Activated T-helper 2 cell treated with anti-CD3 and anti-CD28 coated beads, Interferon-gamma antibody, Interleukin-2, Interleukin-4, amounts not matched to agents 10 μg/mL and 5 μg/mL and 100 μg/mL, durations not matched to agents 14 hours and 24 hours and 36 hours (primary cell): ENCODE data around the gene DNAH8. TPM values are rescaled to one million over a fixed set of nuclear protein-coding genes. Genes with fewer than 3 reads are reported as not detected.
A peak's percentile ranks its signal among the peaks of the same experiment; 100 is the strongest.

Source experiments
- DNase-seq: peaks from one replicate; pipeline ENCODE4 v3.0.0; 2021; ENCODE audit warnings: low spot score
- H3K27ac Mint-ChIP-seq: one replicate; pipeline ENCODE4 v1.8.0; 2021; ENCODE audit warnings: mixed read lengths
- H3K27me3 Mint-ChIP-seq: one replicate; pipeline ENCODE4 v1.8.0; 2021; ENCODE audit warnings: low read depth, mixed read lengths
- H3K36me3 Mint-ChIP-seq: one replicate; pipeline ENCODE4 v1.8.0; 2021; ENCODE audit warnings: low read depth, mixed read lengths
- H3K4me1 Mint-ChIP-seq: one replicate; pipeline ENCODE4 v1.8.0; 2021; ENCODE audit warnings: low read depth, mixed read lengths
- H3K4me3 Mint-ChIP-seq: one replicate; pipeline ENCODE4 v1.8.0; 2021; ENCODE audit warnings: low read depth, mild to moderate bottlenecking, moderate library complexity, mixed read lengths
- H3K9me3 Mint-ChIP-seq: one replicate; pipeline ENCODE4 v1.8.0; 2021; ENCODE audit warnings: mixed read lengths
- intact Hi-C: fragments of 100-400 bp; cut with micrococcal nuclease; formaldehyde crosslinking; loops from one replicate; pipeline ENCODE4 v1.15.1; 2023
- total RNA-seq: library from RNA; stranded (reverse); gene quantifications from 2 replicates; pipeline ENCODE4 v1.2.3, GENCODE V29; 2022

The DNAH8 gene
- total RNA-seq, 1 donor from 2014 or later: not detected

DNA sequence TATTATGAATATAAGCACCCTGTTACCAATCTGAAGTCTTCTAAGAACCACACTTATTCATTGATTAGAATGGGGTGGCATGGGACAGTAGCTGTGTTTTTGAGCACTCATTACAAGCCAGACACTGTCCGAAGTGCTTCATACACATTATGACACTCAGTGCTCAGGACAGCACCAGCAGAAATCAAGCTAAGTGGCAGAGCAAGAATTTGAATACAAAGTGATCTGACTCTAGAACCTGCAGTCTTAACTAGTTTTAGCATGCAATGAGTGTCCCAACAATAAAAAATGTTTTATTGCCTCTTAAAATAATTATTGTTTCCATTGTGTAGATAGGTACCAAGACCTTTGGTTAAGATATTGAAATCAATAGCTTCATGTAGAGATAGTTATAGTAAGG is 294.4 kb downstream of the DNAH8 start:
- no peak overlapping the region for H3K4me3 Mint-ChIP-seq
- intact Hi-C loops: loop anchor here (10.0 kb wide), 1 partner anchor 155 kb away; no protein-coding TSS in a partner anchor
- H3K36me3 Mint-ChIP-seq: no peaks in the 10 kb centered on the region
- H3K27ac Mint-ChIP-seq: no peak overlapping the region
- H3K4me1 Mint-ChIP-seq: no peaks in the 10 kb centered on the region
- peaks cover 62% of the 10 kb centered on the region for H3K27me3 Mint-ChIP-seq
- no peak for DNase-seq
- no peaks in the 10 kb centered on the region for H3K9me3 Mint-ChIP-seq

DNA sequence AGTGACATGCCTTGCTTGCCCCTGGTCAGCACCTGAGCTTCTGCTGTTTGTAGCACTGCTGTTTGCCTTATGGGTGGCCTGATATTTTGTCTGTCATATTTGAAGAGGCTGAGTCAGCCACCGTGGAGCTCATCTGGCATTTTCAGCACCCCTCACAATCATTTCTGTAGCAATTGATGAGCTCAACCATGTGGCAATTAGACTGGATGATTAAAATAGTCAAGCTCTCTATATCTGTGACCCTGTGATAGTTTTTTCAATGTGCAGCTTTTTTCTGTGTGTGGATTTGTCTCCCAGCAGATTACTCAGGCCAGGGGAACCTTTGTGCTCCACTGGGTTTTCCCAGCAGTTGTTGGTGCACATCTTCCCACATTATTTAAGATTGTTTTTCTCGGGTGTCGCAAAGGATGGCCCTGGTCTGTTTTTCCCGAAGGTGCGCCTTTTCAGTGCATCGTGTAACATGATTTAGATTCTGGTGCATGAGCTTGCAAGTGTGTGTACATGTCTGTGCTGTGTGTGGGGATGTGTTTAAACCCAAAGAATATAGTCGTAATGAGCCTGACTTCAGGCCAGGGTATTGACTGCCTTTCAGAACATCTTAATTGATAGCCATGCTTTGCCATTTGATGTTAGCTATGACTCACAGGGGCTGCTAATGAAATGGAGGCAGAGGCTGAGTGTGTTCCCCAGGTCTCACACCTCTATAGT is 301.9 kb downstream of the DNAH8 start:
- H3K9me3 Mint-ChIP-seq: no peaks in the 10 kb centered on the region
- H3K27ac Mint-ChIP-seq: no peak overlapping the region
- intact Hi-C loops: no loop called here
- no peaks in the 10 kb centered on the region for H3K36me3 Mint-ChIP-seq
- DNase-seq: no peak
- H3K4me1 Mint-ChIP-seq: no peaks in the 10 kb centered on the region
- no peak overlapping the region for H3K4me3 Mint-ChIP-seq
- peaks cover 20% of the 10 kb centered on the region for H3K27me3 Mint-ChIP-seq

DNA sequence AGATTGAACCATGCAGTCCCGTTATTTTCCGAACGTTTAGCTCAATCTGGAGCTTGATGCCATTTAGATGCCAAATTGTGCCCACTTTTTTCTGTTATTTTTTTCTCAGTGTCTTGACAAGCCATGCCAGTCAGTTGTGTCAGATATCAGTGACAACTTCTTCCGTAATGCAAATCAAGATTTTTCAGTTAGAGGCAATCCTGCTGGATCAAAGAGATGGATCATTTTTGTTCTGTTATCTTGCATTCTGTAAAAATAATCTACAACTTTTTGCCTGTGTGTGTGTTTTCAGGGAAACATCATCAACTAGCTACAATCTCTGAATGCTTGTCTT is 302.4 kb downstream of the DNAH8 start:
- Mint-ChIP-seq H3K27ac (no peak overlapping the region), H3K36me3 (no peaks in the 10 kb centered on the region), H3K4me1 (no peaks in the 10 kb centered on the region), H3K9me3 (no peaks in the 10 kb centered on the region), H3K27me3 (peaks cover 14% of the 10 kb centered on the region), H3K4me3 (no peak overlapping the region)
- intact Hi-C loops: no loop called here
- DNase-seq: no peak

DNA sequence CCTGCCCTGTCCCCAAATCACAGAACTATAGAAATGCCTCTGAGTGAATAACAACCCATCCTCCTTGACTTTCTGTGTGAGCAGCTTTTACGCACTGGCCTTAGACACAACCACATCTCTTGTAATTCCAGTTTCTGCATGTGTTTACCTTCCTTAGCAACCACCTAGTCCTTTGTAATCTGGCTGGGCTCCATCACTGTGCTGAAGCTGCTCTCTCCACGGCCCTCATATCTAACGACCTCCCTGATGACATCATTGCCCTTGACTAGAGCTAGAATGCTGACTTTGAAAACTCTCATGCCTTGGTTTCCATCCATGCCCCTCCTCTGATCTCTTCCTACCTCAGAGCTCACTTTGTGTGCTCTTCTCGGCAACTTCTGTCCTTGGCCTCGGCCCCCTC is 303.0 kb downstream of the DNAH8 start:
- no peak for DNase-seq
- Mint-ChIP-seq H3K4me3 (no peak overlapping the region), H3K4me1 (no peaks in the 10 kb centered on the region), H3K9me3 (no peaks in the 10 kb centered on the region), H3K36me3 (no peaks in the 10 kb centered on the region), H3K27me3 (peaks cover 13% of the 10 kb centered on the region), H3K27ac (no peak overlapping the region)
- intact Hi-C loops: no loop called here

DNA sequence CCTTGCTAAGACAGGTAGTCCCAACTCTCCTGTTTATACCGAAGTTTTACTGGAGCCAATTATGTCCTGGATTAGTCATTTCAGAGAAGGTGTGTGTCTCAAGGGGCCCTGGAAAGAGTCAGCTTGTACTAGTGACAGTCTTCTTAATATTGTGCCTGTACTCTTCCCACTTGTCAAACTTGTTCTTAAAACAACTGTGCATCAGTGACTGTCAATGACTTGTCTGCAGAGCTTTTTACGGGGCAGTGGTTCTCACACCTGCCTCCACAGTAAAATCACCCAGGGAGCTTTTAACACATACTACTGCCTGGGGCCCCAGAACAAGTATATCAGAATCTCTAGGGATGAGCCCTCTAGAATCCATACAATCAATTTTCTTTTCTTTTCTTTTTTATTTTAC is 305.0 kb downstream of the DNAH8 start:
- H3K27me3 Mint-ChIP-seq: peaks cover 13% of the 10 kb centered on the region
- H3K9me3 Mint-ChIP-seq: no peaks in the 10 kb centered on the region
- H3K4me1 Mint-ChIP-seq: no peaks in the 10 kb centered on the region
- no peak for DNase-seq
- H3K27ac Mint-ChIP-seq: no peak overlapping the region
- no peak overlapping the region for H3K4me3 Mint-ChIP-seq
- intact Hi-C loops: no loop called here
- H3K36me3 Mint-ChIP-seq: no peaks in the 10 kb centered on the region

DNA sequence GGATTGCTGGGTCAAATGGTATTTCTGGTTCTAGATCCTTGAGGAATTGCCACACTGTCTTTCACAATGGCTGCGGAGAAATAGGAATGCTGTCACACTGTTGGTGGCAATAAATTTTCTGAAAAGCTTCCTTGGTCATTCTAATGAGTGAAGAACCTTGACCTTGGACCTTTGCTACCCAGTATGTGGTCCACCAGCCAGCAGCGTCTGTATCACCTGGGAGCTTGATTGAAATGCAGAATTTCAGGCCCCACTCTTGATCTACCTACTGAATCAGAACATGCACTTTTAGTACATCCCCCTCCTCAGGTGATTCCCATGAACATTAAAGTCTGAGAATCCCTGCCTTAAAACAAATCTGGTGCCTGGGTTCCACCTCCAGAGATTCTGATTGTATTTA is 305.9 kb downstream of the DNAH8 start:
- H3K4me3 Mint-ChIP-seq: no peak overlapping the region
- DNase-seq: no peak
- peaks cover 13% of the 10 kb centered on the region for H3K27me3 Mint-ChIP-seq
- intact Hi-C loops: no loop called here
- H3K36me3 Mint-ChIP-seq: no peaks in the 10 kb centered on the region
- H3K4me1 Mint-ChIP-seq: no peaks in the 10 kb centered on the region
- no peaks in the 10 kb centered on the region for H3K9me3 Mint-ChIP-seq
- H3K27ac Mint-ChIP-seq: no peak overlapping the region

DNA sequence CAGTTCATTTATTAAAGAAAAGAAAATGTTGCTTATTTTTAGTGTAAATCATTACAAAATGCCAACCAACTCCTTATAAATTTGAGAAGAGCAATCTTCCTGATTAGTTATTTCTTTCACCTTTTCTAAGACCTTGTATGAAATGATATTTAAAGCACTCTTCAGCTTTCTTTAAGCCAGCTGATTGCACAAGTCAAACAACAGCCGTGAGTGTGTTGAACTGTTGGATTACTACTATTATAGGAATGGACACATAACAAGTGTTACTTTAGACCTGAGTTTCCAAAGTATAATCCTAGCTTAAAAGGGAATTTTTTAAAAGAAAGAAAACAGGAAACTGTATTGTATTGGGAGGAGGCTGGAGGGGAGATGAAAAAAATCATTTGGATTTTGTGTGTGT is 306.7 kb downstream of the DNAH8 start:
- H3K36me3 Mint-ChIP-seq: no peaks in the 10 kb centered on the region

DNA sequence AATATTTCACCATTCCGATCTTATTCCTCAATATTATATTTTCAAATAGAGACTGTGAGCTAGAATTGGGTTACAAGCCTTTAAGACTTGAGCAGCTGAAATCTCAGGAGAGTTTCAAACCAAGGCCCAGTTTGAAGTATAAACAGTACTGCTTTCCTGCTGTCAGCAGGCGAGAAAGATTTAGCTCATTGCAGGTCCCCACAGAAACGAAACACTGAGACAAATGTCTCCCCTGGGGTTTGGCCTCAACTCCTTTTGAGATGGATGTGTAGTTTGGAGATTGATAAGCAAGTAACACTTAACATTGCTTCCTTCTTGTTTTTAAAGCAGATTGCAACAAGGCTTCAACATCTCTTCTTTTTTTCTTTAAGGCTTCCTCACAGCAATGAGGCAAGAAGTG is 311.1 kb downstream of the DNAH8 start:
- no peaks in the 10 kb centered on the region for H3K9me3 Mint-ChIP-seq
- H3K27ac Mint-ChIP-seq: no peak overlapping the region
- intact Hi-C loops: loop anchor here (5.0 kb wide), 1 partner anchor 126 kb away; no protein-coding TSS in a partner anchor
- H3K36me3 Mint-ChIP-seq: no peaks in the 10 kb centered on the region
- DNase-seq: no peak
- H3K4me1 Mint-ChIP-seq: peaks cover 3% of the 10 kb centered on the region
- H3K4me3 Mint-ChIP-seq: no peak overlapping the region
- peaks cover 35% of the 10 kb centered on the region for H3K27me3 Mint-ChIP-seq

More for the DNA sequence above, 306.7 kb downstream of the DNAH8 start:
- H3K9me3 Mint-ChIP-seq: no peaks in the 10 kb centered on the region
- no peak overlapping the region for H3K4me3 Mint-ChIP-seq
- H3K27me3 Mint-ChIP-seq: peaks cover 19% of the 10 kb centered on the region
- peaks cover 3% of the 10 kb centered on the region for H3K4me1 Mint-ChIP-seq
- intact Hi-C loops: no loop called here
- no peak overlapping the region for H3K27ac Mint-ChIP-seq
- no peak for DNase-seq

DNA sequence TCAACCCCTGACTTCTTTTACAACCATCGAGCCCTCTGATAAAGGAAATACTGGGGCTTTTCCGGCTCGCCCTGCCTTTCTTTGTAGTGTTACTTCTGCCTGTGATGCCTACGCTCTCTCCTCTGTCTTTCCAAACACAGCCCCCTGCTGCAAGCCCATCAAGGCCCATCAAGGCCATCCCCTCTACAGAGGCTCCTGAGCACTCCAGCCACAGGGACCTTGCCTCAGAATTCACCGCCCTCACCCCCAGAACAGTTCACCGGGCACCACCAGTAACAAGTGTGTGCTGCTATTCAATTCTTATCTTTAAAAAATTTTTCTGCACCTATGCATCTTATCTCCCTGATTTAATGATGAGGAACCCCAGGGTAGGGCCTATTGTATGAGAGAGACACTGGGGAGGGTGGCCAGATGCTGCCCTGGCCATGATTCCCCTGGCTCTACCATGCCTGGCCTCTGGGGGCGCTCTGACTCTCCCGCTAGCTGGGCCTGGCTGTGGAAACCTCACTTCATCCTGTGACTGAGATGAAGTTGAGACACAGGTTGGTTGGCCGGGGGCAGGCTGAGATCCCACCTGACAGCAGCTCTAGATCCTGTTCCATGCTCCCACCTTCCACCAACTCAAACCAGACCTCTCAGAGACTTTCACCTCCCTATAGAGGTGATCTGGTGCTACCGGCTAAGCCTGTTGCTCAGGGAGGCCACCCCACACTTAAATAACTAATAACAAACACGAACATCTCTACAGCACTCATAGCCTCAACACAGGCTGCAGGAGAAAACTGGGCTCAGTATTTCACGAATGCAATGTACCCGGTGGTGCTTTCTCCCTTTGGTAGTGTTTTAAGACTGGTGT is 314.3 kb downstream of the DNAH8 start:
- H3K9me3 Mint-ChIP-seq: no peaks in the 10 kb centered on the region
- H3K36me3 Mint-ChIP-seq: no peaks in the 10 kb centered on the region
- no peak overlapping the region for H3K4me3 Mint-ChIP-seq
- DNase-seq: peak; percentile 35
- intact Hi-C loops: loop anchor here (5.0 kb wide), 2 partner anchors 83 to 123 kb away; no protein-coding TSS in a partner anchor
- H3K27me3 Mint-ChIP-seq: peaks cover 55% of the 10 kb centered on the region
- peaks cover 3% of the 10 kb centered on the region for H3K4me1 Mint-ChIP-seq
- H3K27ac Mint-ChIP-seq: no peak overlapping the region

DNA sequence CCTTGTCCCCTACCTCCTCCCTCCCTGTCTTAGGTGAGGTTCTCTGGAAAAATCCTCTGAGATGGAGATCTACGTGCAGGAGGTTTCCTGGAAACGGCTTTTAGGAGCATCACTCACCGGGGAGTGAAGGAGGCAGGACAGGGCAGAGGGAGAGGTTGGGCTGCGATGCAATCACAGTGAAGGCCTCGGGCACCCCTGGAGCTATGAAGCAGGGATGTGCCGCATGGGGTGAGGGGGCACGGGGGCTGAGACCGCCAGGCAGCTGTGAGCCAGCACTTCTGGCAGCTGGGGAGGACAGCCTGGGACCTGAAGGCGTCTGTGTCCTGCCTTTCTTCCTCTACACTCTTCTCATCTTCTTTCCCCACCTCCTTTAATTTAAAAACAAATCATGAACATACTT is 320.6 kb downstream of the DNAH8 start:
- Mint-ChIP-seq H3K36me3 (no peaks in the 10 kb centered on the region), H3K27me3 (peaks cover 52% of the 10 kb centered on the region), H3K4me1 (peaks cover 9% of the 10 kb centered on the region), H3K4me3 (no peak overlapping the region), H3K9me3 (no peaks in the 10 kb centered on the region), H3K27ac (no peak overlapping the region)
- intact Hi-C loops: loop anchor here (5.0 kb wide), 1 partner anchor 52 kb away; no protein-coding TSS in a partner anchor
- DNase-seq: no peak

DNA sequence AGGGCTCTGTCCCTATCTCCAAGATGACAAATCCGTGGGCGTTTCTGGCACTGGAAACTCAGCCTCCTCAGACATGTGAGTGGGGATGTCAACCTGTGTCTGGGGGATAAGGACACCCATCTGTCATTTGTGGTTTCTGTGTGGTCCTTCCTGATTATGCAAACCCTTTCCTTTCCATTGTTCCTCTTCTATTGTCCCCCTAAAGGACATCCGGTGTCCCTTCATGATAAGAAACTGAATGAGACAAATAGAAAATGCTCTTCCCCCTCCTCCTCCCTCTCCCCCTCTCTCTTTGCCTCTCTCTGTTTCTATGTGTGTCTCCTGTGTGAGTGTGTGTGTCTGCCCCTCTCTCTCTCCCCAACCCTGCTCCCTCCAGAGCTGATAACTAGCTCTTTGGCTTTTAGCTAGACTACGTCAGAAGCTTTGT is 322.0 kb downstream of the DNAH8 start:
- H3K9me3 Mint-ChIP-seq: no peaks in the 10 kb centered on the region
- H3K36me3 Mint-ChIP-seq: no peaks in the 10 kb centered on the region
- intact Hi-C loops: loop anchor here (5.0 kb wide), 1 partner anchor 50 kb away; no protein-coding TSS in a partner anchor
- H3K4me1 Mint-ChIP-seq: peaks cover 9% of the 10 kb centered on the region
- peaks cover 47% of the 10 kb centered on the region for H3K27me3 Mint-ChIP-seq
- H3K27ac Mint-ChIP-seq: no peak overlapping the region
- H3K4me3 Mint-ChIP-seq: no peak overlapping the region
- no peak for DNase-seq

DNA sequence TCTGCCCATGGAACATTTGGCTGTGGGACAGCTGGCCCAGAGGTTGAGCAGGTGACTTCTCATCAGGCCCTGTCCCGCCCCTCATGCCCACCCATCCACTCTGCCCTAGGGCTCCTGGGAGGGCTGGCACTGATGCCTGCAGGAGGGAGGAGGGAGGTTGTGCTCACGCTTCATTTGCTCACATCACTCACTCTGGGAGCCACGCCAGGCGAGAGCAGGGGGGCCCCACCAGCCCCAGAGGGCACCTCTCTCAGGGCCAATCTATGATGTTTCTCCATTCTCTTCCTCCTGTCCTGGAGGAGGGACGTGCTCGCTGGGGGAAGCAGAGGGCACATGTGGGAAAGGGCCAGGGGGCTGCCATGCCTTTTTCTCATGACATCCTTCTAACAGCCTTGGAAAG is 322.6 kb downstream of the DNAH8 start:
- DNase-seq: no peak
- Mint-ChIP-seq H3K27me3 (peaks cover 41% of the 10 kb centered on the region), H3K4me1 (peaks cover 9% of the 10 kb centered on the region), H3K9me3 (no peaks in the 10 kb centered on the region), H3K27ac (no peak overlapping the region), H3K36me3 (no peaks in the 10 kb centered on the region), H3K4me3 (no peak overlapping the region)
- intact Hi-C loops: loop anchor here (5.0 kb wide), 1 partner anchor 50 kb away; no protein-coding TSS in a partner anchor

DNA sequence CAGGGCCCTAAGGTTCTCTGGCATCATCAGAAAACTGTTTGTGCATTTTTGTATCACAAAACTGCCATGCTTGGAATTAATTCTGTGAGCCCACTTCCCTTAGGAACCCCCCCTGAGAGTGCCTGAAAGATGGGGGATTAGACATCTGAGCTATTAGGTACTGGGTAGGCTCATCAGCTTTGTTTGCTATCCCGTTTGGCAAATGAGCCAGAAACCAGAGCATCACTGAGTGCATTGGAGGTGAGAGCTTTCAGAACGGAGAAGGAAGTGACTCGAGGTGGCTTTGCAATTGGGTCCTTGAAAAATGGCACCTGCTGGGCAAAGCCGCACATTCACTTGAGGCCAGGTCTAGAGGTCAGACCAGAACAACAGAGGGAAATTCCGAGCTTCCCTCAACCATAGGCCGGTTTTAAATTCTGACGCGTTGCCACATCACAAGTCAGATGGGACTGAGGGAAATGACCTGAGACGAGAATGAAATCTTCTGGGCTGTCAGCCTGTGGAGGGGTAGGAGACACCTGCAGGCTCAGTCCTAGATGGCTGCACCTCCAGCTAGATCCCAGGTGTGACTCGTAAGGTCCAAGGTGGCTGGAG is 325.1 kb downstream of the DNAH8 start:
- Mint-ChIP-seq H3K27me3 (peaks cover 24% of the 10 kb centered on the region), H3K4me1 (peaks cover 9% of the 10 kb centered on the region), H3K4me3 (no peak overlapping the region), H3K36me3 (no peaks in the 10 kb centered on the region), H3K27ac (no peak overlapping the region), H3K9me3 (no peaks in the 10 kb centered on the region)
- intact Hi-C loops: no loop called here
- DNase-seq: no peak
